ENCODE results near the gene CTNNA3.

- TF ChIP-seq CTCF (IDR thresholded peaks at IDR 0.05) (no peak), POLR2AphosphoS5 (IDR thresholded peaks at IDR 0.05; ENCODE audit: low read depth, low read length) (no peak), REST (IDR thresholded peaks at IDR 0.05; ENCODE audit: insufficient read depth in 1 of 2, low read depth in 2 of 2, low read length in 1 of 2) (no peak), SIN3A (IDR thresholded peaks at IDR 0.05; ENCODE audit: borderline replicate concordance, insufficient read depth, low read depth, low read length) (no peak), TCF7L2 (IDR thresholded peaks at IDR 0.05; ENCODE audit: low read depth, low read length) (no peak)
These were observed 1000.9 kb downstream of the CTNNA3 start for GRCh38 chr10:66695046-66695445.
